ENCODE results near the gene MRPL52.
A peak's percentile ranks its signal among the peaks of the same experiment; 100 is the strongest.
"Not testable (repeated sequence)": the region's sequence is repeated elsewhere in the genome, so short reads cannot be mapped to it uniquely, and the experiment has no call there.

The MRPL52 gene

DNA sequence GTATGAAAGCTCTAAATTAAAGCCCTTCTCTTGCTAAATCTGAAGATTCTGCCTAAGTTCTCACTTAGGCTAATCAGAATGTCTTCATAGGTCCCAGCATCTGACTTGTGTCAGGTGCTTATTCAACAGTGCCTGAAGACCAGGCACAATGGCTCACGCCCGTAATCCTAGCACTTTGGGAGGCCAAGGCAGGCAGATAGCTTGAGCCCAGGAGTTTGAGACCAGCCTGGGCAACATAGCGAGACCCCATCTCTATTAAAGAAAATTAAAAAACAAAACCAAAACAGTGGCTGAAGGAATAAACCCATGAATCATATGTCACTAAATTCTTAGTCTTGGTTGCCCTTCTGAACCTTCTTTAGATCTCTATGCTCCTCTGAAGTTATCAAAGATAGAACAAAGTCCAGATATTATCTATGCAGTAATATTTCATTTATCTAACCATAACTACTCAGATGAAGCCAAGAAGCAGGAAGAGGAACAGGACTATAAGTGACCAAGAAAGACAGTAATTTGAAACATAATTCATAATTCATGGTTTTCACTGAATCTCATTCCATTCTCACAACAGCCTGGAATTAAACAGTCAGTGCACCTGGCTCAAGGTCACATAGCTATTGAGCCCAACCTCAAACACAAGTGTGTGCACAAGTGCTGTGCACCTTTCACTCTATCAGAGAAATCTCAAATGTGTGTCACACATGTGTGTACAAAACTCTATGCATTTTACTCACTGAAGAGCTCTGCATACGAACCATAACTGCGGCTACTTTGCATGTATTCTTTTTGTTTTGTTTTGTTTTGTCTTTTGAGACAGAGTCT lies 21.1 kb upstream of the MRPL52 start:
- no peak for DNase-seq (ENCODE audit: low read depth)

GRCh38 chr14:22811722-22812121 lies 18.0 kb upstream of the MRPL52 start:
- peak; percentile 35 for DNase-seq (ENCODE audit: low read depth)

- no peak for DNase-seq (ENCODE audit: low read depth)
Observed at GRCh38 chr14:22812744-22813143, 16.9 kb upstream of the MRPL52 start.

DNA sequence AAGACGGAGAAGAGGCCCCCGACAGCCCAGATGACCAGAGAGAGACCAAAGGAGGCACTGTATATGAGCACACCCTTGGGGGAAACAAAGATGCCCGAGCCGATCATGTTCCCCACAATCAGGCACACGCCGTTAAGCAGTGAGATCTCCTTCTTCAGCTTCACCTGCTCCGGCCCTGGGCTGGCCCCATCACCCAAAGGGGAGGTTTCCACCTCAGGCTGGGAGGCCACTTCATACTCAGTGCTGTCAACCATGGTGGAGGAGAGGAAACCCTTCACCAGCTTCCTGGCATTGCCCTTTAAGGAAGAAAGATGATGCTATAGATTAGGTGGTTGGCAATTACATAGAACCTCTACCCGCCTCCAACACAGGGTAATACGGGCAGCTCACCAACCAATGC lies 16.5 kb upstream of the MRPL52 start:
- DNase-seq (ENCODE audit: low read depth), result no peak

- no peak for DNase-seq (ENCODE audit: low read depth)
Observed at GRCh38 chr14:22814373-22814772, 15.3 kb upstream of the MRPL52 start.

GRCh38 chr14:22814941-22815713 lies 14.6 kb upstream of the MRPL52 start, which contains the start of gene SLC7A7:
Gene SLC7A7 (minus strand): TSS chr14:22815435. CDS start chr14:22813398, 2,037 bp downstream.
- DNase-seq (ENCODE audit: low read depth), result no peak

- DNase-seq (ENCODE audit: low read depth), result peak; percentile 89
Observed at GRCh38 chr14:22819151-22819988, 10.3 kb upstream of the MRPL52 start.

DNA sequence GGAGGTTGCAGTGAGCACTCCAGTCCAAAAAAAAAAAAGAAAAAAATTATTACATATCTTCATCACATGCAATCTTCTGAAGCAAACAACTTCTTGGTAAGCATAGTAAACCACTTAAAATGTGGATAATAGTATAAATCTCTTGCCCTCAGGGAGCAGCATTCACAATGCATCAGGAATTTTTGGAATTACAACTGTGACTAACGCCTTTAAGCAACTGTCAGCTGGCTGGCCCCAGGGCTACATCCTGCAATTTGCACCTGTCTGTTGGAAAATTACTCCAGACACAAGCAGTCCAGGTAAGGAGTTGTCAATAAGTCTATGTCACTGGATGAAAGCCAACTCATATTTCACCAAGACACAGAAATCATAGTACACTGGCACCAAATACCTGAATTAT lies 9.0 kb upstream of the MRPL52 start:
- DNase-seq (ENCODE audit: low read depth), result peak; percentile 40

DNA sequence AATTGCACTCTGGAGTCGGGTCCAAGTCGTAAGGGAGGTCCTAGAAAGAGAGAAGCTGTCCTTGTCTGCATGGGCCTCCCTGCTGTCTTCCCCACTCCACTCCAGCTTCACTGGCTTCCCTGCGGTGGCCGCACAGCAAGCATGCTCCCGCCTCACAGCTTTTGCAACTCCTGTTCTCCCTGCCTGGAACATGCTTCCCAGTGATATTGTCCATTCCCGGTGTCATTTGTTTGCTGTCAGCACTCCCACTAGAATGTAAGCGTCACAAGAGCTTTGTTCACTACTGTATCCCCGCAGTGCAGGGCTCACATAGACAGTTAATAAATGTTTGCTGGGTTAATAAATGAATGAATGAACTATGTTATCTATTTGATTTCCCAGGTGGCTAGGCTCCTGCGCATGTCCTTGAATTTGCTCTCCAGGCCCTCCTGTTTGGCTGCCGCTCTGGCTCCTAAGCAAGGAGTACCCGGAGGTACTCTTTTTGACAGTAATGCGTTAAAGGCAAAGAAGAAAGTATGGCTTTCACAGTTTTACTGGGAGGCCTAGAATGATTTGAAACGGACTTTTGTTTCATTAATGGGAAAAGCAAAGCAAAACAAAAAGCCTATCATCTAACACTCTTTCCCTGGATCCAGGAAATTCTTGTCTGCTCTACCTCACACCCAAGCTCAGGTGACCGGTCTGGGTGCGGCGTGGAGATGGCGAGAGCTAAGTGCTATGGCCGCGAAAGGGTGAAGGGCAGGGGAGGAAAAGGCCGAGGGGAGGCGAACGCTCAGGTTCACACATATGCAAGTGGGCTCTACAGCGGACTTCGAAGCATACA lies 8.3 kb upstream of the MRPL52 start:
- no peak for DNase-seq (ENCODE audit: low read depth)

DNA sequence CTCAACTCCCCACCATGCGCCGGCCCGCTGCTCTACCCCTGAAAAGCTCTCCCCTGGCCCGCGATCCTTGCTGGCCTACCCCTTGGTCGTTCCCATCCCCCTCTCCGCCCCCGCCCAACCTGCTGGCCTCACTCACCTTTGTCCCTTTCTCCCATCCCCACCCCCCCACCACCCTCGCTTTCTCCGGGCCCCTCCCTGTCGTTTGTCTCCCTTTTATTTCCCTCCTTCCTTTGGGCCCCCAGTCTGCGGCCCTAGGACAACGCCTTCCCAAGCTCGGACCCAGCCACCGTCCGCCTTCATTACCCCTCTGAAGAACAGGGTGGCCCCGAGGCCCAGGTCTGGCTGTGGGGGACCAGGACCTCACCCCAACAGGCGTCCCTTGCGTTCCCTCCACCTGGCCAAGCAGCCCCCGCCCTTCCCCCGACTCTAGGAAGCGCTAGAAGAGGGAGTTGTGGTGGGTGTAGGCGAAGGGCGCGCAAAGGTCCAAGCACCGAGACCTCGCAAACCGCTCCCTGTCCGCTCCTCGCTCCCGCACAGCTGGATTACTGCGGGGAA lies 7.6 kb upstream of the MRPL52 start:
- DNase-seq (ENCODE audit: low read depth), result no peak

DNA sequence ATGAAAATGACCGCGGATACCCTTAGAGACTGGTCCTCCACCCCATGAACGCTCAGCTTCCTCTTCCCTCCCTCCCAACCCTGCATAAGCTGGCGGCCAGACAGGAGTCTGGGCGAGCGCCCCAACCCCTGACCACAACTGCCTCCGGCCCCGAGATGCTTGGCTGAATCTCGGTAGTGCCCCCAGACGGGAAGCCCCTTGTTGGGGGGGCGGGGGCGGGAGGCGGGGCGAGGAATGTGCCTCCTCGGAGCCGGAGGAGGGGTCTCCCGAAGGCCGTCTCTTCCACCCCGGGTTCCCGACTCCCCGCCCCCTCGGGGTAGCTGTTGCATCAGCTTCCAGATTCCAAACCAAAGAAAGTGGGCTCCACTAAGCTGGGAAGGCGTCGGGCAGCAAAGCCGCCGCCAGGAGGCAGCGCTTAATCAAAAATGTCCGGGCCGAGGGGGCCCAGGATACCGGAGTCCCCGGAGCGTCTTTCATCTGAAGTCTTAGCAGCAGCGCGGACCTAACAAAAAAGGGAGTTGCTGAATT lies 7.1 kb upstream of the MRPL52 start:
- DNase-seq (ENCODE audit: low read depth), result peak; percentile 90

DNA sequence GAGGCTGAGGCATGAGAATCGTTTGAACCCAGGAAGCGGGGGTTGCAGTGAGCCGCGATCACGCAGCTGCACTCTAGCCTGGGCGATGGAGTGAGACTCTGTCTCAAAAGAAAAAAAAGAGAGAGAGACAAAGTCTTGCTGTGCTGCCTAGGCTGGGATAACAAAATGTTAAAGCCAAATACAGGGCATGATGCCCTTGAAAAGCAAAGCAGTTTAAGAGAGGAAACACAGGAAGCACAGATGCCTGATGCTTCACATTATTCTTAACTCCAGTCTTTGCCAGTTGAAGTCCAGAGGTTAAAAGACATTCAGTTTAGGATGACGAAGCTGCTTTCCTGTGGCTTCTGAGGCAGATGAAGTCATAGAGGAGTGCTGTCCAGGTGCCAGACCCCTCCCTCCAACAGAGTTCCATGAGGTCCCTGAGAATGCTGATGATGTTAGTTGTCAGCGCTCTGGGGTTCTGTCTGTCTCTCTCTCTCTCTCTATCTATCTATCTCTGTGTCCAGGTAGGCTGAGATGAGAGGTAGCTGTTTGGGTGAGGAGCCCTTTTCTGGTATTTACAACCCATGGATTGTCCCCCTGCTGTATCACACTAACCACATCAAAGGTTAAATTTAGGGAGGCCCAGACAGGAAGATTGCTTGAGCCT lies 4.9 kb upstream of the MRPL52 start:
- DNase-seq (ENCODE audit: low read depth), result peak; percentile 99

- not testable (repeated sequence) for DNase-seq (ENCODE audit: low read depth)
Observed at GRCh38 chr14:22829076-22829660, 519 bp upstream of the MRPL52 start.

DNA sequence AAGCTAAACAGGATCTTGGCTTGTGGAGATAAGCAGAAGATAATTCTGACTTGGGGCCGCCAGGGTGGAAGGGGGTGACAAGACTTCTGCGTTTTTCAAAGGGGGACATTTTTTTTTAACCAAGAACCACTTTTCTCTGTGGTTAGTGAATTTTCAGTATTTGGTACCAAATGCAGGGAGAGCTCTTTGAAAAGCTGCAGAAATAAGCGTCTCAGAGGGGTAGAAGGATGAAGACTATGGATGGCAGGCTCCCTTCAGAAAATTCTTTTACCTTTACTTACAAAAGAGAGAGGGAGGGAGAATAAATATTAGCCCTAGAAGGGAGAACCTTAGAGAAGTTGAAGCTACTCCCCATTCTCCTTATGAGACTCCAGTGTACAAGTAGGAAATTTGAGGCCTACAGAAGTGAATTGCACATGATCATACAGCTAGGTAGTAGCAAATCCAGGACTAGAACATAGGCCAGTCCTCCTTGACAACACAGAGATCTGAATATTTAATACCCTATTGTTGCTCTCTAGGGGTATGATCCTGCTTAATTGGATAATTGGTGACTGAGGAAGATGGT lies 840 bp downstream of the MRPL52 start:
- no peak for DNase-seq (ENCODE audit: low read depth)

- no peak for DNase-seq (ENCODE audit: low read depth)
Observed at GRCh38 chr14:22835505-22835904, 5.8 kb downstream of the MRPL52 start.

DNA sequence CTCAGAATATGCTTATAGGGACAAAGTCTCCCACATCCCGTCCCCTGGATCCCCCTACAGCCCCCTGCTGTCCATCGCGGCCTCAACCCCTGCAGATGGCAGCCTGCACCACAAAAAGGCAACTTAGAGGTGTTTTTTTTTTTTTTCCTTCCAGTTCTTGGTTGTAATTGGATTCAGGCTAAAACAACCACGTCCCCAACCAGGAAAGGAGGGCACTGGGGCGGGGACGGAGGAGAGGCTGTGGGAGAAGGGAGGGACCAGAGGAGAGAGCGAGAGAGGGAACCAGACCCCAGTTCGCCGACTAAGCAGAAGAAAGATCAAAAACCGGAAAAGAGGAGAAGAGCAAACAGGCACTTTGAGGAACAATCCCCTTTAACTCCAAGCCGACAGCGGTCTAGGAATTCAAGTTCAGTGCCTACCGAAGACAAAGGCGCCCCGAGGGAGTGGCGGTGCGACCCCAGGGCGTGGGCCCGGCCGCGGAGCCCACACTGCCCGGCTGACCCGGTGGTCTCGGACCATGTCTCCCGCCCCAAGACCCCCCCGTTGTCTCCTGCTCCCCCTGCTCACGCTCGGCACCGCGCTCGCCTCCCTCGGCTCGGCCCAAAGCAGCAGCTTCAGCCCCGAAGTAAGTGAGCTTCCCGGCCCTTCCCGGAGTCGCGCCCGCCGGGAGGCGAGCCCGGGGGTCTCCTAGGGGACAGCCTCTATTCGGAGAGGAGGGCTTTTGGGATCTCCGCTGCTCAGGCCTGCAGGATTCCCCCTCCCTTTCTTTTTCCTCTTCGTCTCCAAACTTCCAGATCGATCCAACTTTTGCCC lies 6.8 kb downstream of the MRPL52 start, which contains the start of gene MMP14:
Gene MMP14, plus strand, starts transcription at position 285 of the 813 bp plus-strand sequence. Its CDS starts 233 bp downstream, at position 518.
- DNase-seq (ENCODE audit: low read depth), result peak; percentile 89

DNA sequence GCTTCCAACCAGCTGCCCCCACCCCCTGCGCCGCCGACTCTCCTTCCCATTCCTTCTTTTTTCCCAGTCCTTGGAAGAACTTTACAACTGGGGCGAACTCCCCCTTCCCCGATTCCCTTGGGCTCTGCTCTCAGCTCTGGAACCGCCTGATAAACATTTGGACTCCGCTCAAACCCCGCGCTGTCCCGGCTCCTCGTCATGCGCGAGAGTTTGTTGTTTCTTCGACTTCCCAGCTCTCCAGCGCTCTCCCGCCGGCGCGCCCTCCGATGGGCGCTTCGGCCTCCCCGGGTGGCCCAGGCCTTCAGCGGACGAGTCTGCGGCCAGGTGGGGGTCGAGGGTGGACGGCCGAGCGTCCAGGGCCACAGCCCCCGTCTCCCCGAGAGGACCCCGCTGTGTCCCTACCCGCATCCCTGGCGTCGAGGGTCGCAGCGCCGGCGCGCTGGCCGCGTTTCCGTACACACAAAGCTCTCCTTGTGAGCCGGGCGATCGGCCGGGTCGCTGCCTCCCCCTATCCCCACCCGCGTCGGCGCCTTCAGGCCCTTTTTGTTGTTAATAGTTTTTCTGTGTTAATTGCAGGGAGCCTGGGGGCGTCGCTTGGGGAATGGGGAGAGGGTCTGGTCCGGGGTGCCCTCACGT lies 7.5 kb downstream of the MRPL52 start:
- DNase-seq (ENCODE audit: low read depth), result peak; percentile 74
